ENCODE measurements around the gene FNDC3B. TPM values are rescaled to one million over a fixed set of nuclear protein-coding genes. Genes with fewer than 3 reads are reported as not detected.

FNDC3B gene
- total and polyA plus RNA-seq, 9 of the 15 experiments (the other 6 are each of a cell fraction or from before 2014, with no cell fraction given) = 7.0 to 35.8 (median 16.2) TPM

DNA sequence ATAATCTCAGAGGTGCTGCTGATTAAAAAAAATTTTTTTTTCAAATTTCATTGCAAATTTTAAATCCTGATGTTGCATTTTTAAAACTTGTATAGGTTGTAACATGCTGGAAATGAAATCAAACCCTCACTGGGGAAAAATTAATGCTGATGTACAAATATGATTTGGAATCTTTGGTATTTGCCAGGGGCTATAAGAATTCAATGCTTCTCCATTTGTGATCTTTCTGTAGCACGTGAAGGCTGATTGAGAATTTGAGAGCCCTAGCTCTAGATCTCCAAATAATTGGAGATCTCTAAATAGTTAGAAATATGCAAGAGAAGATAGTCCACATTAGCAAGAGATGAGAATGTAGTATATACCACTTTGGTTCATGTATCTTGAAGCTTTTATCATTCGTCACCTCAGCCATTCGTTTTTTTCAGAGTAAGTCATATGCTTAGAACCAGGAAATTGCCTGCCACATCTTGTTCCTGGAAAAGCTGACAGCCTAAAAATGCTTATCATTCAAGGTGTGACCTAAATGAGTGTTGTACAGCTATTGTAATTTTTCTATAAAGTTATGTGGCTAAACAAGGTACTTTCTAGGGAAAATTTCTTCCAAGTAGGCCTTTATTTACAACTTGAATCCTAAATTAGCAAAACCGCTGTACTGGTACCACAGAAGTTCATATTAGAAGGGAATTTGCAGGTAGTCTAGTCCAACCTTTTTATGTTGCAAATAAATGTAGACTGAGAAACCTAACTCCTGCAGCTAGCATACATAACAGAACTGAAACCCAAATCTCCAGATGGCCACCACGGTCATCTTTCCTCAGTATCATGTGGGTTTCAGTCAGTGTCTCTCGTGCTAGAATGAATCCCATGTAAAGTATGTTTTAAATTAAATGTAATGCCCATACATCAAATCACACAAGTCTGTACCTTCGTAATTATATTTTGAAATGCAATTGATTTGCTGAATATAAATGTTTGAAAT is 48.5 kb downstream of the FNDC3B start (continued):
- TF ChIP-seq, protein P1, sequence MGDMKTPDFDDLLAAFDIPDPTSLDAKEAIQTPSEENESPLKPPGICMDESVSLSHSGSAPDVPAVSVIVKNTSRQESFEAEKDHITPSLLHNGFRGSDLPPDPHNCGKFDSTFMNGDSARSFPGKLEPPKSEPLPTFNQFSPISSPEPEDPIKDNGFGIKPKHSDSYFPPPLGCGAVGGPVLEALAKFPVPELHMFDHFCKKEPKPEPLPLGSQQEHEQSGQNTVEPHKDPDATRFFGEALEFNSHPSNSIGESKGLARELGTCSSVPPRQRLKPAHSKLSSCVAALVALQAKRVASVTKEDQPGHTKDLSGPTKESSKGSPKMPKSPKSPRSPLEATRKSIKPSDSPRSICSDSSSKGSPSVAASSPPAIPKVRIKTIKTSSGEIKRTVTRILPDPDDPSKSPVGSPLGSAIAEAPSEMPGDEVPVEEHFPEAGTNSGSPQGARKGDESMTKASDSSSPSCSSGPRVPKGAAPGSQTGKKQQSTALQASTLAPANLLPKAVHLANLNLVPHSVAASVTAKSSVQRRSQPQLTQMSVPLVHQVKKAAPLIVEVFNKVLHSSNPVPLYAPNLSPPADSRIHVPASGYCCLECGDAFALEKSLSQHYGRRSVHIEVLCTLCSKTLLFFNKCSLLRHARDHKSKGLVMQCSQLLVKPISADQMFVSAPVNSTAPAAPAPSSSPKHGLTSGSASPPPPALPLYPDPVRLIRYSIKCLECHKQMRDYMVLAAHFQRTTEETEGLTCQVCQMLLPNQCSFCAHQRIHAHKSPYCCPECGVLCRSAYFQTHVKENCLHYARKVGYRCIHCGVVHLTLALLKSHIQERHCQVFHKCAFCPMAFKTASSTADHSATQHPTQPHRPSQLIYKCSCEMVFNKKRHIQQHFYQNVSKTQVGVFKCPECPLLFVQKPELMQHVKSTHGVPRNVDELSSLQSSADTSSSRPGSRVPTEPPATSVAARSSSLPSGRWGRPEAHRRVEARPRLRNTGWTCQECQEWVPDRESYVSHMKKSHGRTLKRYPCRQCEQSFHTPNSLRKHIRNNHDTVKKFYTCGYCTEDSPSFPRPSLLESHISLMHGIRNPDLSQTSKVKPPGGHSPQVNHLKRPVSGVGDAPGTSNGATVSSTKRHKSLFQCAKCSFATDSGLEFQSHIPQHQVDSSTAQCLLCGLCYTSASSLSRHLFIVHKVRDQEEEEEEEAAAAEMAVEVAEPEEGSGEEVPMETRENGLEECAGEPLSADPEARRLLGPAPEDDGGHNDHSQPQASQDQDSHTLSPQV (IDR thresholded peaks at IDR 0.05) = peak; percentile 88
- TF ChIP-seq MCM2 (IDR thresholded peaks at IDR 0.05; ENCODE audit: low read depth) (no peak), MAZ (CRISPR knock-in tag; conservative IDR thresholded peaks at IDR 0.05 in 1 of 2, IDR thresholded peaks at IDR 0.05 in 1 of 2) (no peak), FOSL1 (tag; conservative IDR thresholded peaks at IDR 0.05) (peak; percentile 47), GATA2 (CRISPR knock-in tag; IDR thresholded peaks at IDR 0.05) (no peak), STAT5A (IDR thresholded peaks at IDR 0.05; ENCODE audit: borderline replicate concordance, low read length) (peak; percentile 59; the same call in 1 of the 2 replicates), ZBTB33 (CRISPR knock-in tag; IDR thresholded peaks at IDR 0.05) (no peak), ZNF41 (CRISPR knock-in tag; conservative IDR thresholded peaks at IDR 0.05) (no peak), LEF1 (IDR thresholded peaks at IDR 0.05) (peak; percentile 21; the same call in 1 of the 2 replicates), ELF2 (CRISPR knock-in tag; IDR thresholded peaks at IDR 0.05) (0 out of 2 replicates have a peak, but pooled peaks have one; percentile 49), TEAD4 (IDR thresholded peaks at IDR 0.05; ENCODE audit: low read length) (peak; percentile 24; the same call in 1 of the 2 replicates), TEAD4 (CRISPR knock-in tag; IDR thresholded peaks at IDR 0.05; ENCODE audit: borderline replicate concordance) (no peak), ZNF57 (CRISPR knock-in tag; IDR thresholded peaks at IDR 0.05) (no peak), ETS2 (tag; IDR thresholded peaks at IDR 0.05; ENCODE audit: borderline replicate concordance, poor library complexity, severe bottlenecking) (no peak), ZNF695 (CRISPR knock-in tag; IDR thresholded peaks at IDR 0.05) (no peak)
- TF ChIP-seq, protein P2, sequence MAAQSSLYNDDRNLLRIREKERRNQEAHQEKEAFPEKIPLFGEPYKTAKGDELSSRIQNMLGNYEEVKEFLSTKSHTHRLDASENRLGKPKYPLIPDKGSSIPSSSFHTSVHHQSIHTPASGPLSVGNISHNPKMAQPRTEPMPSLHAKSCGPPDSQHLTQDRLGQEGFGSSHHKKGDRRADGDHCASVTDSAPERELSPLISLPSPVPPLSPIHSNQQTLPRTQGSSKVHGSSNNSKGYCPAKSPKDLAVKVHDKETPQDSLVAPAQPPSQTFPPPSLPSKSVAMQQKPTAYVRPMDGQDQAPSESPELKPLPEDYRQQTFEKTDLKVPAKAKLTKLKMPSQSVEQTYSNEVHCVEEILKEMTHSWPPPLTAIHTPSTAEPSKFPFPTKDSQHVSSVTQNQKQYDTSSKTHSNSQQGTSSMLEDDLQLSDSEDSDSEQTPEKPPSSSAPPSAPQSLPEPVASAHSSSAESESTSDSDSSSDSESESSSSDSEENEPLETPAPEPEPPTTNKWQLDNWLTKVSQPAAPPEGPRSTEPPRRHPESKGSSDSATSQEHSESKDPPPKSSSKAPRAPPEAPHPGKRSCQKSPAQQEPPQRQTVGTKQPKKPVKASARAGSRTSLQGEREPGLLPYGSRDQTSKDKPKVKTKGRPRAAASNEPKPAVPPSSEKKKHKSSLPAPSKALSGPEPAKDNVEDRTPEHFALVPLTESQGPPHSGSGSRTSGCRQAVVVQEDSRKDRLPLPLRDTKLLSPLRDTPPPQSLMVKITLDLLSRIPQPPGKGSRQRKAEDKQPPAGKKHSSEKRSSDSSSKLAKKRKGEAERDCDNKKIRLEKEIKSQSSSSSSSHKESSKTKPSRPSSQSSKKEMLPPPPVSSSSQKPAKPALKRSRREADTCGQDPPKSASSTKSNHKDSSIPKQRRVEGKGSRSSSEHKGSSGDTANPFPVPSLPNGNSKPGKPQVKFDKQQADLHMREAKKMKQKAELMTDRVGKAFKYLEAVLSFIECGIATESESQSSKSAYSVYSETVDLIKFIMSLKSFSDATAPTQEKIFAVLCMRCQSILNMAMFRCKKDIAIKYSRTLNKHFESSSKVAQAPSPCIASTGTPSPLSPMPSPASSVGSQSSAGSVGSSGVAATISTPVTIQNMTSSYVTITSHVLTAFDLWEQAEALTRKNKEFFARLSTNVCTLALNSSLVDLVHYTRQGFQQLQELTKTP (IDR thresholded peaks at IDR 0.05; ENCODE audit: low read depth in 1 of 2, partially characterized antibody in 2 of 2) = peak in 1 of 2 experiments; percentile 4
